Sigmoid colon (tissue), 4 donors: ENCODE measurements around the gene SLC22A31.

Source experiments
- POLR2A ChIP-seq, 2 donors: fragments of 450-650 bp; IDR thresholded peaks; one replicate each; pipeline ENCODE4 v1.6.1; 2016; ENCODE audit warnings: antibody characterized with exemption in 2 of 2, mild to moderate bottlenecking in 2 of 2, moderate library complexity in 2 of 2
- POLR2AphosphoS5 ChIP-seq, 4 donors: sonication (generic); formaldehyde crosslinking; IDR thresholded peaks; one replicate each; pipeline ENCODE4 v1.6.1; 2017; ENCODE audit warnings: antibody characterized with exemption in 4 of 4

GRCh38 chr16:89184677-89184932, 15.7 kb downstream of the SLC22A31 start:
- no peak for TF ChIP-seq POLR2AphosphoS5 (IDR thresholded peaks at IDR 0.05)
- no peak for TF ChIP-seq POLR2A (IDR thresholded peaks at IDR 0.05)
